ENCODE measurements around the gene RALGPS1. TPM values are rescaled to one million over a fixed set of nuclear protein-coding genes. Genes with fewer than 3 reads are reported as not detected.

RALGPS1 gene
- total RNA-seq: 0.24 and 0.50 TPM in 2 replicates

GRCh38 chr9:126914458-126915280, at the start of gene RALGPS1:
Gene RALGPS1, plus strand, starts transcription at chr9:126914782. Its CDS starts 47,508 bp downstream, at chr9:126962290.

GRCh38 chr9:127122176-127123063, 207.8 kb downstream of the RALGPS1 start, which contains the start of gene ANGPTL2:
Gene ANGPTL2, minus strand, starts transcription at chr9:127122635. Its CDS starts 13,904 bp downstream, at chr9:127108731.

GRCh38 chr9:127264462-127265219, 350.1 kb downstream of the RALGPS1 start, which contains the start of gene GARNL3:
Gene GARNL3, plus strand, starts transcription at chr9:127264774. Its CDS starts 104 bp downstream, at chr9:127264878.

Other genes with a start within 250 kb of the RALGPS1 start
- gene ZBTB43, start 109.7 kb upstream of the RALGPS1 start, total RNA-seq: 6.9 and 9.4 TPM in 2 replicates
- gene ZBTB34, start 54.1 kb upstream of the RALGPS1 start, total RNA-seq: 4.4 and 7.2 TPM in 2 replicates
- gene ANGPTL2, start 207.9 kb downstream of the RALGPS1 start, total RNA-seq: 103 and 157 TPM in 2 replicates